Hair follicle dermal papilla cell (primary cell): ENCODE results near the gene PITX3. TPM values are rescaled to one million over a fixed set of nuclear protein-coding genes. Genes with fewer than 3 reads are reported as not detected.

Experiments used
- total RNA-seq: library from RNA; depleted of rRNA; stranded (reverse); fragments of >200 nt; gene quantifications from 2 replicates; pipeline ENCODE4 v1.2.3, GENCODE V29; 2012

Gene PITX3
- not detected in 2 replicates for total RNA-seq

GRCh38 chr10:102241444-102242117 lies at the start of gene PITX3:
Gene PITX3 (minus strand): TSS chr10:102241512. CDS start chr10:102232080, 9,432 bp downstream.

GRCh38 chr10:102245082-102245931 lies 4.0 kb upstream of the PITX3 start, which contains the start of gene GBF1:
Gene GBF1 (plus strand): TSS chr10:102245532. CDS start chr10:102258939, 13,407 bp downstream.

GRCh38 chr10:102225646-102226541 lies 15.4 kb downstream of the PITX3 start, which contains the start of gene ELOVL3:
Gene ELOVL3 (plus strand): TSS chr10:102226299. CDS start chr10:102226549, 250 bp downstream.

Other genes with a start within 250 kb of the PITX3 start
- gene ARMH3, start 185.3 kb downstream of the PITX3 start, total RNA-seq, result 16.5 and 16.9 TPM in 2 replicates
- 46.7 and 50.4 TPM in 2 replicates for gene HPS6, start 176.2 kb downstream of the PITX3 start, total RNA-seq
- 81.8 and 90.1 TPM in 2 replicates for gene LDB1, start 121.1 kb downstream of the PITX3 start, total RNA-seq
- gene PPRC1, start 108.5 kb downstream of the PITX3 start, total RNA-seq, result 35.5 and 42.5 TPM in 2 replicates
- gene NOLC1, start 89.1 kb downstream of the PITX3 start, total RNA-seq, result 22.3 and 28.2 TPM in 2 replicates
- gene ELOVL3, start 15.2 kb downstream of the PITX3 start, total RNA-seq, result 1.9 and 2.2 TPM in 2 replicates
- 58.5 and 67.0 TPM in 2 replicates for gene GBF1, start 4.0 kb upstream of the PITX3 start, total RNA-seq
- gene NFKB2, start 154.2 kb upstream of the PITX3 start, total RNA-seq, result 24.2 and 27.9 TPM in 2 replicates
- 0.61 and 1.1 TPM in 2 replicates for gene PSD, start 177.3 kb upstream of the PITX3 start, total RNA-seq
- gene FBXL15, start 179.3 kb upstream of the PITX3 start, total RNA-seq, result 5.5 and 6.6 TPM in 2 replicates
- 37.2 and 38.0 TPM in 2 replicates for gene CUEDC2, start 191.1 kb upstream of the PITX3 start, total RNA-seq
- not detected in 2 replicates for gene C10orf95, start 210.0 kb upstream of the PITX3 start, total RNA-seq